Epithelial cell of esophagus (primary cell): Measurements from ENCODE around the gene ARPC2.

Source experiments
- DNase-seq: peaks from one replicate; pipeline ENCODE4 v3.0.0; 2010; ENCODE audit warnings: low read depth
- H3K4me3 ChIP-seq: 2 replicates; pipeline ENCODE4 v1.5.1; 2011; ENCODE audit warnings: mild to moderate bottlenecking, low read length, control low read depth
- CTCF ChIP-seq: IDR thresholded peaks from 2 replicates; pipeline ENCODE4 v1.5.1; 2011; ENCODE audit warnings: low read depth, mild to moderate bottlenecking, low read length, control low read depth, inconsistent platforms; ENCODE audit not compliant: insufficient read depth; ENCODE audit errors: missing control alignments

ARPC2 gene

GRCh38 chr2:218234521-218234920, 17.5 kb downstream of the ARPC2 start:
- H3K4me3 ChIP-seq, result no peak overlapping the region
- DNase-seq, result no peak
- no peak for TF ChIP-seq CTCF

- no peak for DNase-seq
- H3K4me3 ChIP-seq, result no peak overlapping the region
- TF ChIP-seq CTCF, result no peak
These were observed 18.0 kb downstream of the ARPC2 start for GRCh38 chr2:218235017-218235416.

GRCh38 chr2:218236829-218237228, 19.8 kb downstream of the ARPC2 start:
- TF ChIP-seq CTCF, result no peak
- no peak overlapping the region for H3K4me3 ChIP-seq
- no peak for DNase-seq

GRCh38 chr2:218238887-218239286, 21.9 kb downstream of the ARPC2 start:
- no peak for TF ChIP-seq CTCF
- no peak overlapping the region for H3K4me3 ChIP-seq
- DNase-seq, result no peak

GRCh38 chr2:218244204-218244603, 27.2 kb downstream of the ARPC2 start:
- no peak for DNase-seq
- TF ChIP-seq CTCF, result no peak
- H3K4me3 ChIP-seq, result no peak overlapping the region

GRCh38 chr2:218244665-218245064, 27.7 kb downstream of the ARPC2 start:
- DNase-seq, result no peak
- H3K4me3 ChIP-seq, result no peak overlapping the region
- TF ChIP-seq CTCF, result no peak

- H3K4me3 ChIP-seq, result no peak overlapping the region
- no peak for TF ChIP-seq CTCF
- no peak for DNase-seq
These were observed 28.2 kb downstream of the ARPC2 start for GRCh38 chr2:218245214-218245613.
